DMS53 treated with DMSO at 0.1 percent for 48 hours (cell line): ENCODE data around the gene LSR.
"Not testable (repeated sequence)": the region's sequence is repeated elsewhere in the genome, so short reads cannot be mapped to it uniquely, and the experiment has no call there.

Experiments
- DNase-seq: peaks from one replicate; lab custom pipeline; 2025; ENCODE audit not compliant: unreplicated experiment; lab: John Stamatoyannopoulos, UW

LSR gene

DNA sequence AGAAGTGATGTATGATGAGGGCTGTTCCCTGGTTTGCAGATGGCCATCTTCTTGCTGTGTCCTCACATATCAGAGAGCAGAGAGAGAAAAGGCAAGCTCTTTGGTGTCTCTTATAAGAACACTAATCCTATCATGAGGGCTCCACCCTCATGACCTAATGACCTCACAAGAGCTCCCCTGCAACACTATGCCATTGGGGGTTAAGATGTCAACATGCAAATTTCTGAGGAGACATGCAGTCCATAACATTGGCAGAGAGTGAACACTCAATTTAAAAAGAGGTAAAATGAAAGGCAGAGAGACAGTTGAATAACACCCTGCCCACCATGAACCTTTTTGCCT is 31.2 kb upstream of the LSR start:
- no peak for DNase-seq

- DNase-seq: no peak
These were observed 29.8 kb upstream of the LSR start for GRCh38 chr19:35219008-35219407.

DNA sequence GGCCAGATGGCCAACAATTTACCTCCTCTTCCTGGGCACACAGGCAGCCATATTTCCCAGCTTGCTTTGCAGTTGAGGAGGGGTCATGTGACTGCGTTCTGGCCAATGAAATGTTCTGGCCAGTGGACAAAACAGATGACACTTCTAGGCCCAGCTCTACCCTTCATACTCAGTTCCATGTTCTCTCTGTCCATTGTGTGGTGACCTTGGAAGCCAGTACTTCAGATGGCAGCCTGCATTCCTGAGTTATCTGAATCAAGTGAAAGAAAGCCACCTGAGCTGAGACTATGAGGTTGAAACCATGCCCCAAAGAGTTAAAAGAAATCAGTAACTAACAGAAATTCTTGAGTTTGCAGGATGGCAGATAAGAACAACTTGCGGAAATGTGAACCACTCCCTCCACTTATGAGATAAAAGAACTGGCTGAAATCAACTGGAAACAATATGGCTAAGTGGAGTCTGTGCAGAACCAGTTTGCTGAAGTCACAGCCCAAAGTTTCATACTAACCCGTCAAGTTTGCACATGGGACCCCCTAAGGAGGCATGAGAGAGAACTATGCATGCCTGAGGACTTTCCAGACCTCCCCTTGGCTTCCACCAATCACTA is 28.4 kb upstream of the LSR start:
- no peak for DNase-seq

DNA sequence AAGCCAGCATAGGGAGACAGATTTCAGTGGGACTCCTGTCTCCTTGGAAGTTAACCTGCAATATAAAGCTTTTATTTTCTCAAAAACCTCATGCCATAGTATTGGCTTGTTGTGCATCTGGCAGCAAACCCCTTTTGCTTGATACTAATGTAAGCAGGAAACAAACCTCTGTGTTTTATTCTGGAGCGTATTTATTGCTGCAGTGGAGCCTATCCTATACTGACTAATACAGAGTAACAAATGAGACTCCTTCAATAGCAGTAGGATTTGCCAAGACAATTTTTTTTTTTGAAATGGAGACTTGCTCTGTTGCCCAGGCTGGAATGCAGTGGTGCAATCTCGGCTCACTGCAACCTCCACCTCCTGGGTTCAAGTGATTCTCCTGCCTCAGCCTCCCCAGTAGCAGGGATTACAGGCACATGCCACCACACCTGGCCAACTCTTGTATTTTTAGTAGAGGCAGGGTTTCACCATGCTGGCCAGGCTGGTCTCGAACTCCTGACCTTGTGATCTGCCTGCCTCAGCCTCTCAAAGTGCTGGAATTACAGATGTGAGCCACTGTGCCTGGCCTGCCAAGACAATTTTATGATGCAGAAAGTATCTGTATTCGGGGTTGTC is 27.7 kb upstream of the LSR start:
- not testable (repeated sequence) for DNase-seq

DNA sequence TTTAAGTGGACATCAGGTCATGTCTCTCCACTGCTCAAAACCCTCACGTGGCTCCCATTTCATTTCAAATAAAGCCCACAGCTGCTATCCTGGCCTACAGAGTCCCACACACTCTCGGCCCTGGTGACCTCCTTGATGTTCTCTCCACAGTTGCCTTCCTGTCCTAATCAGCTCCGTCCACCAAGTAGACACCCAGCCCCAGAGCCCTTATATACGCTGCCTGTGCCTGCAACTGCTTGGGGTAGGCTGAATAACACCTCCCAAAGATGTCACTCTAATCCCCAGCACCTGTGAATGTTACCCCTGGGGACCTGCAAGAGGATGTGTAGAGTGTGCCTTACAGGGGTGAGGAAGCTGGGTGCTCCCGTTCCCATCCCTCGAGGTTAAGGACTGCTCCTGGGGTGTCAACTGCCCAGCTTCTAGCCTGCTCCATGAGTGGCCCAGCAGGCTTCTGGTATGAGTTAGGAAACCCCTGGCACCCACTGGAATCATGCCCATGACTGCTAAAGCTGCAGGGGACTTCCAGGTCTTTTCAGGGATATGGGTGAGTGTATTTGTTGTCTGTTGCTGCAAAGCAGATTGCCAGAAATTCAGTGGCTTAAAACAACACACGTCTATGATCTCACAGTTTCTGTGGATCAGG is 26.3 kb upstream of the LSR start:
- DNase-seq: no peak

- DNase-seq: no peak
These were observed 25.6 kb upstream of the LSR start for GRCh38 chr19:35223084-35223790.

GRCh38 chr19:35223862-35224505 is 24.8 kb upstream of the LSR start:
- DNase-seq: no peak

DNA sequence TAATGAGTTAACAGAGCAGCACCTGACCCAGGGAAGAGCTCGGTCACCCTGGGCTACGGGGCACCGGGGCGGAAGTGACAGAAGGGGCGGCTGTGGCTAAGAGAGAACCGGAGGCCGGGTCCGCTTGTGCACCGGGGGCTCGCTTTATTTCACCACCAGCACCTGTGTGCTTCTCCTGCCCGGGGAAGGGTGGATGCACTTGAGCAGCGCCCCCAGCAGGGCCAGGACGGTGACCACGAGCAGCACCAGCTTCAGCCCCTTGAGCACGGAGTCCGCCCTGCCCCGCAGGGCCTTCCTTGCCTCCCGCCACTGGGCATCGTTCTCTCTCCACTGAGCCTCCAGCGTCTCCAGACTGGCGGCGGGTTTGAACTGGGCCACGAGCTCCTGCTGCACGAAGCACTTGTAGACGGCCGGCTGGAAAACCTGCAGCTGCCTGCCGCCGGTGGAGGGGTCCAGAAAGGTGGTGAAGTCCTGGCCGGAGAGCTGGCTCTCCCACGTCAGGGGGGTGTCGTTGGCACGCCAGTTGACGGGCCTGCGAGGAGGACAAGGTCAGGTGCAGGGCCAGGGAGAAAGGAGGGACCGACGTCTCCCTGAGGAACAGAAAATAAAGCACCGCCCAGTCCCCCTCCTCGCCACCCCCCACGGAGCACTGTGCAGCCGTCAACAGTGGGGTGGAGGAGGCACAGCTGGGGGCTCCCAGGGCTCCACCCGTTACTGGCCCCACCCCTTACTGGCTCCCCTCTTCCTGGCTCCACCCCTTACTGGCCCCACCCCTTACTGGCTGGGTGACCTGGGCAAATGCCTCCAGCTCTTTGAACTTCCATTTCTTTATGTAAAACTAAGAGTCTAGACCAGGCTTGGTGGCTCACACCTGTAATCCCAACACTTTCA is 23.9 kb upstream of the LSR start:
- DNase-seq: no peak

GRCh38 chr19:35225951-35226350 is 22.9 kb upstream of the LSR start:
- DNase-seq: no peak

DNA sequence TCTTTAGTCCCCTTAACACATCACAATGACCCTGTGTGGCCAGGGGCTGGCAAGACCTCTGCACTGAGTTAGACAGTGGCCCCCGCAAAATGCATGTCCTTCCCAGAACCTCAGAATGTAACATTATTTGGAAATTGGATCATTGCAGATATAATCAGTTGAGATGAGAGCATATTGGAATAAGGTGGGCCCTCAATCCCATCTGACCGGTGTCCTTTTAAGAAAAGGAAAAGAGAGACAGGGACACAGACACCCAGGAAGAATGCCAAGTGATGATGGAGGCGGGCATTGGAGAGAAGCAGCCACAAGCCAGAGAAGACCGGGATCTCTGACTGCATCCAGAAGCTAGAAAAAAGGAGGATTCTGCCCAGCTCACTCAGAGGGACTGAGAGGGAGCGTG is 22.1 kb upstream of the LSR start:
- no peak for DNase-seq

DNA sequence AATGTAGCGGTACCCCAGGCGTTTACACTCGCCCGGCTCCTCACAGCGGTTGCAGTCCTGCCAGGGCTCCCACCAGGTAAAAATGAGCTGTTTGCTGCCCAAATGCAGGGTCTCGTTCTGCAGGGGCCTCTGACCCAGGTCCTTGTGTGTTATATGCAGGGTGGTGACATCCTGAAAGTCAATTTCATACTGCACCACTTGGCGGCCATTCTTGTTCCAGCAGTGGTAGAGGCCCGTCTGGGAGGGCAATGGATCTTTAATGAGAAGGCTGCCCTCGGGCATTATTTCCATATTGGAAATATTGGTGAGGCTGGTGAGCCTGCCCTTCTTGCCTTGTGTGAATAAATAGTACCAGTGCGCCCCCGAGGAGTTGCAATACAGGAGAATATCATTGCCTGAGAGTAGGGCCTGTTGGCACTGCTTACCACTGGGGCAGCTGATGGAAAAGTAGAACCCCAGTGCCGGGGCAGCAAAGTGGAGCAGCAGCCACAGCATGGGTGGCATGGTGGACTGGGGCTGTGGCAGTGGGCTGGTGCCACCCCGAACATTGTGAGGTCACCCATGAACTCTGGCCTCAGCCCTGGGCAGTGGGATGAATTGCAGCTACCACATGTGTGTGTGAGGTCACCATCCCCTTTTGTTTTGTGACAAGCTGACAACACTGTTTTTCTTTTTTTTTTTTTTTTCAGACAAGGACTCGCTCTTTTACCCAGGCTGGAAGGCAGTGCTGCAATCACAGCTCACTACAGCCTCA is 20.4 kb upstream of the LSR start, which contains the start of gene FAM187B:
TSS of gene FAM187B (minus strand) at position 563 of the 754 bp plus-strand sequence. CDS start at position 504, 59 bp downstream.
- no peak for DNase-seq

DNA sequence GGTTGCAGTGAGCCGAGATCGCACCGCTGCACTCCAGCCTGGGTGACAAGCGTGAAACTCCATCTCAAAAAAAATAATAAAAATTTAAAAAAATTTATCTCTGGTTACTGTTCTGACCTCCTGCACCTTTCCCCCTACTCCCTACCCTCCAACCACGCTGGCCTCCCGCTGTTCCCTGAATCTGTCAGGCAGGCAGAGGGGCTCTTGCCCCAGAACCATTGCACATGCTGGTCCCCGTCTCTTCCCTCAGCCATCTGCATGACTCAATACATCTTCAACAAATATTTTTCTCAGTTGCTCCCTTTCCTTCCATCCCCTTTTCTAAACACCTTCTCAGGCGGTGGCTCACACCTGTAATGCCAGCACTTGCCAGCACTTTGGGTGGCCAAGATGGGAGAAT is 19.2 kb upstream of the LSR start:
- DNase-seq: no peak

DNA sequence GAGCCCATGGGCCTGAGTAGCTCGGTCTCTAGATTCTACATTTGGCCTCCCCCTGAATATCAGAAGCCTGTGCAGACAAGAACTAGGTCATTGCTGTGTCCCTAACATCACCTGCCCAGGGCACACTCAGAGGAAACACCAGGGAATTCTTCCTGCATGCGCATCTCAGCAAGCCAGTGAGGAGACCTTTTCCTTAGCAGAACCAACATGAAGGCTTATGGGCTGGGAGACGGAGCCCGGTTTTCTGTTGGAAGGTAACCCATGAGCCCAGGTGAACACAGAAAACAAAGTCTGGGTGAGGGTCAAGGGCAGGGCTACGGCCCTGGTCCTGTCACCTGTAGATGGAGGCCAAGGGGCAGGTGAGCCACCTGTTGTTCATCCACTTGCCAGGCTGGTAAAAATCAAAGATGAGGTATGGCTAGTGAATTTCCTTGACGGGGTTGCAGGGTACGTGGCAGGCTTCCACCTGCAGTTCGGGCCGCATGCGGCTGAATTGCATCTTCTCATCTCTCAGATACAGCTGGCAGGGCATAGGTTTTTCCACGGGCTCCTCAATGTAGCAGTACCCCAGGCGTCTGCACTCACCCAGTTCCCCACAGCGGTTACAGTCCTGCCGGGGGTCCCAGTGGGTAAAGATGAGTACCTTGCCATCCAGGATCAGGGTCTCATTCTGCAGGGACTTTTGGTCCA is 16.7 kb upstream of the LSR start:
- DNase-seq: no peak

GRCh38 chr19:35232912-35233311 is 15.9 kb upstream of the LSR start:
- DNase-seq: no peak

GRCh38 chr19:35236638-35237400 is 12.0 kb upstream of the LSR start:
- no peak for DNase-seq

DNA sequence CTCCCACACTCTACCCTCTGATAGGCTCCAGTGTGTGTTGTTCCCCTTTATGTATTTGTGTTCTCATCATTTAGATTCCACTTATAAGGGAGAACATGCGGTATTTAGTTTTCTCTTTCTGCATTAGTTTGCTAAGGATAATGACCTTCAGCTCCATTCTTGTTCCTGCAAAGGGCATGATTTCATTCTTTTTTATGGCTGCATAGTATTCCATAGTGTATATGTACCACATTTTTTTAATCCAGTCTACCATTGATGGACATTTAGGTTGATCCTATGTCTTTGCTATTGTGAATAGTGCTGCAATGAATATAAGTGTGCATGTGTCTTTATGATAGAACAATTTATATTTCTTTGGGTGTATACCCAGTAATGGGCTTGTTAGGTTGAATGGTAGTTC is 9.2 kb upstream of the LSR start:
- not testable (repeated sequence) for DNase-seq

GRCh38 chr19:35240327-35240726 is 8.5 kb upstream of the LSR start:
- DNase-seq: no peak

GRCh38 chr19:35241417-35241816 is 7.4 kb upstream of the LSR start:
- DNase-seq: no peak
